ENCODE measurements around the gene QKI.

DNA sequence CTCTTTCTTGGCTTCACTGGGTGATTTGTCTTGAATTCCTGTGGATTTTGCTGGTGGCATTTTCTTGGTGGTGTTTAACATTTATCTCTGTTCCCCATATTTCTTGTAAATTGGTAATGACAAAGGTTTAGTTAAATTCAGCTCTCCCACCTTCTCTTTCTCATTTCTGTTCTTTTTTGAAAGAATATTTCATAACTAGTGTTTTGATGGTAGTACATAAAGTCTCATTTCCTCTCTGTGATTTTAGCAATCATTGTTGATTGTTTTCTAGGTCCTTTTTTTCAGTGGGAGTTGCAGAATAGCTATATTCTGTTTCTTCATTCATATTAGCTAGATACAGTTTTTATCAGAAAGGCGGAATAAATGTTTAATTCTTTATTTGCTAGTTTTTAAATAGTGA lies 73.1 kb downstream of the QKI start:
- TF ChIP-seq, protein P1, sequence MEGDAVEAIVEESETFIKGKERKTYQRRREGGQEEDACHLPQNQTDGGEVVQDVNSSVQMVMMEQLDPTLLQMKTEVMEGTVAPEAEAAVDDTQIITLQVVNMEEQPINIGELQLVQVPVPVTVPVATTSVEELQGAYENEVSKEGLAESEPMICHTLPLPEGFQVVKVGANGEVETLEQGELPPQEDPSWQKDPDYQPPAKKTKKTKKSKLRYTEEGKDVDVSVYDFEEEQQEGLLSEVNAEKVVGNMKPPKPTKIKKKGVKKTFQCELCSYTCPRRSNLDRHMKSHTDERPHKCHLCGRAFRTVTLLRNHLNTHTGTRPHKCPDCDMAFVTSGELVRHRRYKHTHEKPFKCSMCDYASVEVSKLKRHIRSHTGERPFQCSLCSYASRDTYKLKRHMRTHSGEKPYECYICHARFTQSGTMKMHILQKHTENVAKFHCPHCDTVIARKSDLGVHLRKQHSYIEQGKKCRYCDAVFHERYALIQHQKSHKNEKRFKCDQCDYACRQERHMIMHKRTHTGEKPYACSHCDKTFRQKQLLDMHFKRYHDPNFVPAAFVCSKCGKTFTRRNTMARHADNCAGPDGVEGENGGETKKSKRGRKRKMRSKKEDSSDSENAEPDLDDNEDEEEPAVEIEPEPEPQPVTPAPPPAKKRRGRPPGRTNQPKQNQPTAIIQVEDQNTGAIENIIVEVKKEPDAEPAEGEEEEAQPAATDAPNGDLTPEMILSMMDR (IDR thresholded peaks at IDR 0.05; ENCODE audit: low read length), result no peak
- TF ChIP-seq EZH2 (optimal IDR thresholded peaks at IDR 0.05; ENCODE audit: low read depth, low read length) (no peak), EZH2phosphoT487 (IDR thresholded peaks at IDR 0.05; ENCODE audit: low read length) (no peak)

All from MM.1S (cell line).